GM19455 (cell line): ENCODE data around the gene IL32.
"Not testable (repeated sequence)": the region's sequence is repeated elsewhere in the genome, so short reads cannot be mapped to it uniquely, and the experiment has no call there.

ENCODE experiments used
- ATAC-seq: cut with Tn5 transposase; IDR thresholded peaks from one replicate; pipeline ENCODE4 v1.9.1; 2021; ENCODE audit not compliant: unreplicated experiment

Gene IL32

GRCh38 chr16:3069146-3069545, 3.7 kb downstream of the IL32 start:
- ATAC-seq: not testable (repeated sequence)

GRCh38 chr16:3070608-3071111, 5.2 kb downstream of the IL32 start:
- ATAC-seq: no peak

GRCh38 chr16:3071655-3072054, 6.2 kb downstream of the IL32 start:
- ATAC-seq: no peak

GRCh38 chr16:3072148-3072547, 6.7 kb downstream of the IL32 start:
- ATAC-seq: not testable (repeated sequence)

- ATAC-seq: not testable (repeated sequence)
These were observed 7.3 kb downstream of the IL32 start for GRCh38 chr16:3072576-3073263.

GRCh38 chr16:3073448-3073847, 8.0 kb downstream of the IL32 start:
- ATAC-seq: no peak

- ATAC-seq: peak; percentile 64
These were observed 9.6 kb downstream of the IL32 start for GRCh38 chr16:3074860-3075522.

GRCh38 chr16:3075523-3075915, 10.1 kb downstream of the IL32 start:
- ATAC-seq: no peak

GRCh38 chr16:3075946-3076345, 10.5 kb downstream of the IL32 start:
- ATAC-seq: not testable (repeated sequence)

GRCh38 chr16:3076577-3076976, 11.1 kb downstream of the IL32 start:
- ATAC-seq: no peak

- no peak for ATAC-seq
These were observed 14.6 kb downstream of the IL32 start for GRCh38 chr16:3080024-3080423.

GRCh38 chr16:3081957-3082356, 16.5 kb downstream of the IL32 start:
- not testable (repeated sequence) for ATAC-seq

GRCh38 chr16:3083408-3083807, 18.0 kb downstream of the IL32 start:
- not testable (repeated sequence) for ATAC-seq

GRCh38 chr16:3084491-3084890, 19.1 kb downstream of the IL32 start:
- no peak for ATAC-seq

- no peak for ATAC-seq
These were observed 19.7 kb downstream of the IL32 start for GRCh38 chr16:3084969-3085670.

- ATAC-seq: no peak
These were observed 20.6 kb downstream of the IL32 start for GRCh38 chr16:3085868-3086595.

- ATAC-seq: no peak
These were observed 21.3 kb downstream of the IL32 start for GRCh38 chr16:3086596-3087242.

- no peak for ATAC-seq
These were observed 22.1 kb downstream of the IL32 start for GRCh38 chr16:3087243-3088235.

- no peak for ATAC-seq
These were observed 23.0 kb downstream of the IL32 start for GRCh38 chr16:3088450-3088849.
